OCI-LY3 (cell line): Measurements from ENCODE around the gene EVX2.

Experiments used
- H2AFZ ChIP-seq: fragments of 200-600, 300-600 bp; shearing (Covaris generic); 2 replicates; pipeline ENCODE4 v1.6.0; 2014; ENCODE audit warnings: antibody characterized with exemption, low read depth, low read length
- H3K27ac ChIP-seq: fragments of 200-600, 300-600 bp; sonication (generic); 2 replicates; pipeline ENCODE4 v1.5.1; 2014; ENCODE audit warnings: mild to moderate bottlenecking, low read length, moderate library complexity, mixed read lengths
- H3K27me3 ChIP-seq: fragments of 200-600, 300-600 bp; sonication (generic); 2 replicates; pipeline ENCODE4 v1.6.1; 2014; ENCODE audit warnings: low read depth, low read length, mixed read lengths
- H3K36me3 ChIP-seq: fragments of 200-600, 300-600 bp; sonication (generic); replicated peaks from 2 replicates; pipeline ENCODE3; 2014; ENCODE audit warnings: low read depth, low read length, mixed read lengths
- H3K4me1 ChIP-seq: fragments of 300-600, 200-600 bp; sonication (generic); 2 replicates; pipeline ENCODE4 v1.6.1; 2014; ENCODE audit warnings: low read length, mixed read lengths
- H3K4me2 ChIP-seq: fragments of 200-600, 300-600 bp; sonication (generic); 2 replicates; pipeline ENCODE4 v1.6.1; 2014; ENCODE audit warnings: low read length, mixed read lengths
- H3K4me3 ChIP-seq: fragments of 300-600, 200-600 bp; sonication (generic); 2 replicates; pipeline ENCODE4 v1.5.1; 2014; ENCODE audit warnings: antibody characterized with exemption, mild to moderate bottlenecking, low read length, moderate library complexity
- H3K79me2 ChIP-seq: fragments of 300-600, 200-600 bp; shearing (Covaris generic); 2 replicates; pipeline ENCODE4 v1.6.1; 2014; ENCODE audit warnings: mild to moderate bottlenecking, low read length, mixed read lengths
- H3K9ac ChIP-seq: fragments of 300-600, 200-600 bp; shearing (Covaris generic); 2 replicates; pipeline ENCODE4 v1.6.0; 2014; ENCODE audit warnings: mild to moderate bottlenecking, low read length, moderate library complexity
- H3K9me3 ChIP-seq: fragments of 200-600, 300-600 bp; shearing (Covaris generic); 2 replicates; pipeline ENCODE4 v1.6.1; 2014; ENCODE audit warnings: low read length, mixed read lengths; ENCODE audit not compliant: insufficient read depth
- H4K20me1 ChIP-seq: fragments of 200-600, 300-600 bp; sonication (generic); 2 replicates; pipeline ENCODE4 v1.6.1; 2016; ENCODE audit warnings: low read length, mixed read lengths; ENCODE audit not compliant: insufficient read depth
- EZH2phosphoT487 ChIP-seq: fragments of 200-600 bp; shearing (Covaris generic); IDR thresholded peaks from 2 replicates; pipeline ENCODE4 v1.6.1; 2018; ENCODE audit warnings: antibody characterized with exemption, mixed run types, low read depth
- TF ChIP-seq, protein P1 (sequence below): fragments of 200-600, 300-600 bp; sonication (generic); IDR thresholded peaks from 2 replicates; pipeline ENCODE4 v1.5.1; 2014; ENCODE audit warnings: antibody characterized with exemption, low read length, low read depth

Gene EVX2

DNA sequence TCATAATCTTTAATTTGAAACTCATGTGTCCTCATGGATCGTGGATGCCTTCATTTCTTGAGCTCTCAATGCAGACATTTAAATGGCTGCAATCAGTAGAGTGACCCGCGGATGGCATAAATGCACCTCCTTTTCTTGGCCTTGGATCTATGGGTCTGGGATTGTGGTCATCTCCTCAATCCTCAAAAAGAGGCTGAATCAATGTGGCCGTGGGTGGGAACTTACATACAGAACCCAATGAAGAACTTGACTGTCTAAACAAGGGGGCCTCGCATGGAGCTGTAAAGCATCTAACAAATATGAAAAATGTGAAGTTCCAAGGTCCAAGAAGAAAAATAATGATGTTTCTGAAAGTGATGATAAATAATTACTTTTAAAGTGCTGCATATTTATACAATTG, 11.7 kb upstream of the EVX2 start:
- TF ChIP-seq, protein P1, sequence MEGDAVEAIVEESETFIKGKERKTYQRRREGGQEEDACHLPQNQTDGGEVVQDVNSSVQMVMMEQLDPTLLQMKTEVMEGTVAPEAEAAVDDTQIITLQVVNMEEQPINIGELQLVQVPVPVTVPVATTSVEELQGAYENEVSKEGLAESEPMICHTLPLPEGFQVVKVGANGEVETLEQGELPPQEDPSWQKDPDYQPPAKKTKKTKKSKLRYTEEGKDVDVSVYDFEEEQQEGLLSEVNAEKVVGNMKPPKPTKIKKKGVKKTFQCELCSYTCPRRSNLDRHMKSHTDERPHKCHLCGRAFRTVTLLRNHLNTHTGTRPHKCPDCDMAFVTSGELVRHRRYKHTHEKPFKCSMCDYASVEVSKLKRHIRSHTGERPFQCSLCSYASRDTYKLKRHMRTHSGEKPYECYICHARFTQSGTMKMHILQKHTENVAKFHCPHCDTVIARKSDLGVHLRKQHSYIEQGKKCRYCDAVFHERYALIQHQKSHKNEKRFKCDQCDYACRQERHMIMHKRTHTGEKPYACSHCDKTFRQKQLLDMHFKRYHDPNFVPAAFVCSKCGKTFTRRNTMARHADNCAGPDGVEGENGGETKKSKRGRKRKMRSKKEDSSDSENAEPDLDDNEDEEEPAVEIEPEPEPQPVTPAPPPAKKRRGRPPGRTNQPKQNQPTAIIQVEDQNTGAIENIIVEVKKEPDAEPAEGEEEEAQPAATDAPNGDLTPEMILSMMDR, result no peak
- TF ChIP-seq EZH2phosphoT487, result no peak
- H3K4me1 ChIP-seq, result peaks cover 7% of the 10 kb centered on the region
- no peak overlapping the region for H2AFZ ChIP-seq
- H3K27ac ChIP-seq, result no peak overlapping the region
- H4K20me1 ChIP-seq, result no peaks in the 10 kb centered on the region
- no peaks in the 10 kb centered on the region for H3K9me3 ChIP-seq
- H3K36me3 ChIP-seq, result no peaks in the 10 kb centered on the region
- H3K4me3 ChIP-seq, result no peak overlapping the region
- H3K9ac ChIP-seq, result no peak overlapping the region
- no peak overlapping the region for H3K4me2 ChIP-seq
- H3K27me3 ChIP-seq, result no peaks in the 10 kb centered on the region
- H3K79me2 ChIP-seq, result no peaks in the 10 kb centered on the region

DNA sequence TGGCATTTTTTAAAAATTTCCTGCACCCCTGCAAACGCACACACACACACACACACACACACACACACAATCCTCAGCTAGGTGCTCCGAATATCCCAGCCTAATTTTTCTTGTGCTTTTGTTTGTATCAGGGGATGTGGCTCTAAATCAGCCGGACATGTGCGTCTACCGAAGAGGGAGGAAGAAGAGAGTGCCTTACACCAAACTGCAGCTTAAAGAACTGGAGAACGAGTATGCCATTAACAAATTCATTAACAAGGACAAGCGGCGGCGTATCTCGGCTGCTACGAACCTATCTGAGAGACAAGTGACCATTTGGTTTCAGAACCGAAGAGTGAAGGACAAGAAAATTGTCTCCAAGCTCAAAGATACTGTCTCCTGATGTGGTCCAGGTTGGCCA, 10.6 kb upstream of the EVX2 start:
- Histone ChIP-seq H3K9me3 (no peaks in the 10 kb centered on the region), H4K20me1 (no peaks in the 10 kb centered on the region), H3K4me3 (no peak overlapping the region), H3K4me2 (no peak overlapping the region), H2AFZ (no peak overlapping the region), H3K36me3 (no peaks in the 10 kb centered on the region), H3K79me2 (no peaks in the 10 kb centered on the region), H3K27ac (no peak overlapping the region), H3K27me3 (no peaks in the 10 kb centered on the region), H3K4me1 (peaks cover 7% of the 10 kb centered on the region), H3K9ac (no peak overlapping the region)
- no peak for TF ChIP-seq EZH2phosphoT487
- TF ChIP-seq, protein P1, result no peak

DNA sequence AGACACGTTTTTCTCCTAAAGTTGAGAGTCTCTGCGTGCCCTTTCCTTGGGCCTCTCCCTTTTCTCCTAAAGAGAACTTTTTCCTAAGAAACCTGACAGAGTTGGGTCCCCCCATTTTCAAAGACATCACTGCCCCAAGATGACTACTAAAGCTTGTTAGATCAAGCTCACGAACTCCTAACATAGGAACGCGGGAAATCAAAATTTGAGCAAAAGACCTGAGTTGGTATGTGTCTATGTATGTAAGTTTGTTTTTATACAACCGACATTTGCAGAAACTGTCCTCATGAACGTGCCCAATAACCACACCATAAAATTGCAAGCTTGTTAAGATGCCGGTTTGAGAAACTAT, 10.1 kb upstream of the EVX2 start:
- Histone ChIP-seq H3K27ac (no peak overlapping the region), H3K9me3 (no peaks in the 10 kb centered on the region), H3K4me3 (no peak overlapping the region), H3K4me1 (peaks cover 7% of the 10 kb centered on the region), H3K36me3 (no peaks in the 10 kb centered on the region), H3K79me2 (no peaks in the 10 kb centered on the region), H3K9ac (no peak overlapping the region), H2AFZ (no peak overlapping the region), H3K4me2 (no peak overlapping the region), H4K20me1 (no peaks in the 10 kb centered on the region), H3K27me3 (no peaks in the 10 kb centered on the region; the same call in 1 of the 2 replicates)
- no peak for TF ChIP-seq EZH2phosphoT487
- TF ChIP-seq, protein P1, result no peak

DNA sequence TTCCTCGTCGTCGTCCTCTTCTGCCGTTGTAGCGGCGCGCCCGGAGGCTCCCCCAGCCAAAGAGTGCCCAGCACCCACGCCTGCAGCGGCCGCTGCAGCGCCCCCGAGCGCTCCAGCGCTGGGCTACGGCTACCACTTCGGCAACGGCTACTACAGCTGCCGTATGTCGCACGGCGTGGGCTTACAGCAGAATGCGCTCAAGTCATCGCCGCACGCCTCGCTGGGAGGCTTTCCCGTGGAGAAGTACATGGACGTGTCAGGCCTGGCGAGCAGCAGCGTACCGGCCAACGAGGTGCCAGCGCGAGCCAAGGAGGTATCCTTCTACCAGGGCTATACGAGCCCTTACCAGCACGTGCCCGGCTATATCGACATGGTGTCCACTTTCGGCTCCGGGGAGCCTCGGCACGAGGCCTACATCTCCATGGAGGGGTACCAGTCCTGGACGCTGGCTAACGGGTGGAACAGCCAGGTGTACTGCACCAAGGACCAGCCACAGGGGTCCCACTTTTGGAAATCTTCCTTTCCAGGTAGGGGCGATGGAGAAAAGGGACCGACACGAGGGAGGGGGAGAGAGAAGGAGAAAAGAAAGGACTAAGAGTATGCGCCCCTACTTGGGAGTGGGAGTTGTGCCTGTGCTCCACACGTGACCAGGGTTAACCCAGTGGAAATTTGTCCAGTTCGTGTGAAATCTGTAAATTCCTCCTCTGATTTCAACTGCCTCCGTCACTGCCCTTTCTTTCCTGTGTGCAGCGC, 9.6 kb upstream of the EVX2 start:
- H2AFZ ChIP-seq, result no peak overlapping the region
- no peaks in the 10 kb centered on the region for H3K79me2 ChIP-seq
- peaks cover 7% of the 10 kb centered on the region for H3K4me1 ChIP-seq
- no peak overlapping the region for H3K4me2 ChIP-seq
- H3K4me3 ChIP-seq, result no peak overlapping the region
- H3K9ac ChIP-seq, result no peak overlapping the region
- no peaks in the 10 kb centered on the region; the same call in 1 of the 2 replicates for H3K27me3 ChIP-seq
- no peaks in the 10 kb centered on the region for H3K9me3 ChIP-seq
- H4K20me1 ChIP-seq, result no peaks in the 10 kb centered on the region
- no peaks in the 10 kb centered on the region for H3K36me3 ChIP-seq
- H3K27ac ChIP-seq, result no peak overlapping the region
- no peak for TF ChIP-seq EZH2phosphoT487
- TF ChIP-seq, protein P1, result no peak
